DND-41 (cell line): ENCODE measurements around the gene TP63.
"Not testable (repeated sequence)": the region's sequence is repeated elsewhere in the genome, so short reads cannot be mapped to it uniquely, and the experiment has no call there.

Experiments
- ATAC-seq: fragments of 200-7000 bp; cut with Tn5 transposase; 3 replicates; pipeline ENCODE4 v1.9.1; 2021; ENCODE audit warnings: low read depth; ENCODE audit not compliant: insufficient read depth
- DNase-seq: peaks from one replicate; pipeline ENCODE4 v3.0.0-alpha.2; 2020
- H2AFZ ChIP-seq: 2 replicates; pipeline ENCODE4 v1.6.0; 2012; ENCODE audit warnings: low read depth, low read length
- H3K27ac ChIP-seq: 2 replicates; pipeline ENCODE4 v1.5.1; 2012; ENCODE audit warnings: low read length, inconsistent platforms
- H3K27me3 ChIP-seq: fragments of 200-600 bp; sonication (generic); 2 replicates; pipeline ENCODE4 v1.6.0; 2012; ENCODE audit warnings: low read length, mild to moderate bottlenecking, inconsistent platforms; ENCODE audit not compliant: insufficient read depth, poor library complexity
- H3K36me3 ChIP-seq: 2 replicates; pipeline ENCODE4 v1.5.1; 2012; ENCODE audit warnings: low read length, inconsistent platforms; ENCODE audit not compliant: insufficient read depth
- H3K4me1 ChIP-seq: 2 replicates; pipeline ENCODE4 v1.5.1; 2012; ENCODE audit warnings: mild to moderate bottlenecking, low read length; ENCODE audit not compliant: insufficient read depth
- H3K4me2 ChIP-seq: 2 replicates; pipeline ENCODE4 v1.6.0; 2012; ENCODE audit warnings: mild to moderate bottlenecking, moderate library complexity, low read length, inconsistent platforms; ENCODE audit not compliant: insufficient read depth
- H3K4me3 ChIP-seq, 2 experiments: fragments of 200-600 bp in 1 of 2; shearing (Covaris generic) in 1 of 2; 2 replicates each; pipeline ENCODE4 v1.5.1; 2012 to 2016; ENCODE audit warnings: inconsistent platforms in 2 of 2, low read length in 2 of 2, mild to moderate bottlenecking in 2 of 2, low read depth in 1 of 2, moderate library complexity in 1 of 2
- H3K79me2 ChIP-seq: 2 replicates; pipeline ENCODE4 v1.6.0; 2012; ENCODE audit warnings: low read length, inconsistent platforms; ENCODE audit not compliant: insufficient read depth
- H3K9ac ChIP-seq: 2 replicates; pipeline ENCODE4 v1.6.0; 2012; ENCODE audit warnings: low read depth, mild to moderate bottlenecking, inconsistent platforms, low read length, moderate library complexity
- H3K9me3 ChIP-seq: 2 replicates; pipeline ENCODE4 v1.5.1; 2012; ENCODE audit warnings: low read length, moderate library complexity, mild to moderate bottlenecking, inconsistent platforms; ENCODE audit not compliant: insufficient read depth, severe bottlenecking
- H4K20me1 ChIP-seq: 2 replicates; pipeline ENCODE4 v1.6.0; 2012; ENCODE audit warnings: low read length; ENCODE audit not compliant: insufficient read depth
- CTCF ChIP-seq: IDR thresholded peaks from 2 replicates; pipeline ENCODE4 v1.5.1; 2012; ENCODE audit warnings: borderline replicate concordance, low read length, moderate library complexity, mild to moderate bottlenecking; ENCODE audit not compliant: poor library complexity, severe bottlenecking; ENCODE audit errors: extremely low read depth
- EZH2 ChIP-seq: IDR thresholded peaks from 3 replicates; pipeline ENCODE4 v1.6.1; 2012; ENCODE audit warnings: borderline replicate concordance, low read depth, mild to moderate bottlenecking, moderate library complexity, low read length, inconsistent platforms; ENCODE audit not compliant: severe bottlenecking

The TP63 gene

DNA sequence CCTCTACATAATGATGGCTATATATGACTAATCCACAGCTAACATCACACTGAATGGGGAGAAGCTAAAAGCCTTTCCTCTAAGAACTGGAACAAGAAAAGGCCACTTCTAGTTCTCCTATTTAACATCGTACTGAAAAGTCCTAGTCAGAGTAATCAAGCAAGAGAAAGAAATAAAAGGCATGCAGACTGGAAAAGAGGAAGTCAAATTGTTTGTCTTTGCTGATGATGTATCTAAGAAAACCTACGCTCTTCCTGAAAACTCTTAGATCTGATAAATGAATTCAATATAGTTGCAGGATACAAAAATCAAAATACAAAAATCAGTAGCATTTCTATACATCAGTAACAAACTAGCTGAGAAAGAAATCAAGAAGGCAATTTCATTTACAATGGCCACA lies 116.9 kb downstream of the TP63 start:
- no peaks in the 10 kb centered on the region for H4K20me1 ChIP-seq
- H3K79me2 ChIP-seq, result no peaks in the 10 kb centered on the region
- H3K9ac ChIP-seq, result no peak overlapping the region
- no peak for TF ChIP-seq CTCF
- no peak for TF ChIP-seq EZH2
- H3K36me3 ChIP-seq, result no peaks in the 10 kb centered on the region
- ATAC-seq (no peak), DNase-seq (no peak)
- no peak overlapping the region for H3K27ac ChIP-seq
- H2AFZ ChIP-seq, result no peak overlapping the region
- H3K9me3 ChIP-seq, result peaks cover 6% of the 10 kb centered on the region
- H3K4me3 ChIP-seq, result no peak overlapping the region
- H3K4me1 ChIP-seq, result no peaks in the 10 kb centered on the region
- no peaks in the 10 kb centered on the region for H3K27me3 ChIP-seq
- no peak overlapping the region for H3K4me2 ChIP-seq

DNA sequence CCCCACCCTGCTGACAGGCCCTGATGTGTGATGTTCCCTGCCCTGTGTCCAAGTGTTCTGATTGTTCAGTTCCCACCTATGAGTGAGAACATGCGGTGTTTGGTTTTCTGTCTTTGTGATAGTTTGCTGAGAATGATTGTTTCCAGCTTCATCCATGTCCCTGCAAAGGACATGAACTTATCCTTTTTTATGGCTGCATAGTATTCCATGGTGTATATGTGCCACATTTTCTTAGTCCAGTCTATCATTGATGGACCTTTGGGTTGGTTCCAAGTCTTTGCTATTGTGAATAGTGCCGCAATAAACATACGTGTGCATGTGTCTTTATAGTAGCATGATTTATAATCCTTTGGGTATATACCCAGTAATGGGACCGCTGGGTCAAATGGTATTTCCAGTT lies 119.8 kb downstream of the TP63 start:
- H3K9ac ChIP-seq, ATAC-seq, H3K36me3 ChIP-seq, H3K9me3 ChIP-seq, H3K4me3 ChIP-seq, DNase-seq, H3K4me1 ChIP-seq, H3K27ac ChIP-seq, H4K20me1 ChIP-seq, H3K27me3 ChIP-seq, H3K79me2 ChIP-seq, H3K4me2 ChIP-seq, H2AFZ ChIP-seq: not testable (repeated sequence)

DNA sequence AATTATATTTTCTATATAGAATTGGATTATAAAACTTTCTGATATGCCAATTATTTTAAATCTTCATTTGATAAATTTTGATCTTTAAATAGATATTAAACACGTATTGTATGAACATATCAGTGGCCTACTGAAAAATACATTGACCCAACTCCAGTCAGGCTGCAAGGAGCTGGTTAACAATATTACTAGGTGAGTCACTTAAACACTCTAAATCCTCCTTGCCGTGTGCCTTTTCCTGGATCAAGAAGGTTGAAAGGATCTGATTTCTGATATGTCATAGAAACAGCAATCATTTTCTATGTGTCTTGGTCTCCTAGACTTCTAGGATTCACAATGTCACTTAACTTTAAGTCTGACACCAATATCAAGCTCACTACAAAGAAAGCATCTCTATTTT lies 123.2 kb downstream of the TP63 start:
- Histone ChIP-seq H2AFZ (no peak overlapping the region), H3K4me2 (no peak overlapping the region), H3K27ac (no peak overlapping the region), H3K4me1 (no peaks in the 10 kb centered on the region), H3K9me3 (no peaks in the 10 kb centered on the region), H3K4me3 (no peak overlapping the region), H4K20me1 (no peaks in the 10 kb centered on the region), H3K27me3 (peaks cover 6% of the 10 kb centered on the region), H3K36me3 (no peaks in the 10 kb centered on the region), H3K79me2 (no peaks in the 10 kb centered on the region), H3K9ac (no peak overlapping the region)
- TF ChIP-seq EZH2 (no peak), CTCF (no peak)
- ATAC-seq (no peak), DNase-seq (no peak)

GRCh38 chr3:189756582-189757078 lies 125.4 kb downstream of the TP63 start:
- ATAC-seq (no peak), DNase-seq (no peak)
- Histone ChIP-seq H3K4me3 (no peak overlapping the region), H3K36me3 (no peaks in the 10 kb centered on the region), H2AFZ (no peak overlapping the region), H3K27me3 (peaks cover 6% of the 10 kb centered on the region), H3K79me2 (no peaks in the 10 kb centered on the region), H3K9me3 (no peaks in the 10 kb centered on the region), H3K4me1 (no peaks in the 10 kb centered on the region), H4K20me1 (no peaks in the 10 kb centered on the region), H3K4me2 (no peak overlapping the region), H3K27ac (no peak overlapping the region), H3K9ac (no peak overlapping the region)
- no peak for TF ChIP-seq CTCF
